Ovary (tissue), 9 donors: Measurements from ENCODE around the gene NF1. TPM values are rescaled to one million over a fixed set of nuclear protein-coding genes. Genes with fewer than 3 reads are reported as not detected.

ENCODE experiments used
- DNase-seq, 5 donors: peaks; one replicate each; pipeline ENCODE4 v3.0.0-alpha.2; 2019 to 2020
- H3K27ac ChIP-seq, 2 donors: fragments of 200-600 bp; one replicate each; pipeline versions ENCODE4 v1.5.1 to v1.8.0; 2019 to 2022
- H3K27me3 ChIP-seq: fragments of 200-600 bp; one replicate; pipeline ENCODE4 v1.8.0; 2022
- H3K36me3 ChIP-seq: fragments of 200-600 bp; sonication (generic); one replicate; pipeline ENCODE4 v1.5.1; 2019
- H3K4me1 ChIP-seq: one replicate; pipeline ENCODE4 v1.8.1; 2013; ENCODE audit warnings: mild to moderate bottlenecking, moderate library complexity; ENCODE audit not compliant: insufficient read depth
- H3K4me3 ChIP-seq: fragments of 200-600 bp; sonication (generic); one replicate; pipeline ENCODE4 v1.5.1; 2017
- H3K9me3 ChIP-seq, 2 donors: fragments of 200-600 bp in 1 of 2; sonication (generic) in 1 of 2; one replicate each; pipeline versions ENCODE4 v1.5.1 to v1.8.1; 2013 to 2019; ENCODE audit warnings: mild to moderate bottlenecking in 1 of 2, moderate library complexity in 1 of 2
- EP300 ChIP-seq: sonication (generic); formaldehyde crosslinking; IDR thresholded peaks from one replicate; pipeline ENCODE4 v1.6.1; 2017; ENCODE audit warnings: antibody characterized with exemption
- POLR2A ChIP-seq: fragments of 450-650 bp; IDR thresholded peaks from one replicate; pipeline ENCODE4 v1.6.1; 2017; ENCODE audit warnings: antibody characterized with exemption, mild to moderate bottlenecking, moderate library complexity
- WGBS, 3 donors: extraction: QIAGEN DNeasy Blood & Tissue Kit in 1 of 3; methylation state at CpG; one replicate each; pipeline versions ENCODE4 v1.1.5 to v1.1.7; 2013 to 2017; 5-methylcytosine and 5-hydroxymethylcytosine counted together
- intact Hi-C, 4 donors: fragments of 100-400 bp; cut with DNase I; formaldehyde crosslinking; loops; one replicate each; pipeline versions ENCODE4 v1.11.0 to v1.15.1; 2022 to 2023
- polyA plus RNA-seq, 2 donors: library from polyadenylated mRNA; stranded (reverse); fragments of 200-250 nt in 1 of 2; fragments of 350-450 nt in 1 of 2; fragmentation: Illumina TruSeq in 1 of 2; extraction: RNeasy Lipid Tissue Mini Kit (QIAGEN cat#74804) in 1 of 2; gene quantifications; one replicate each; pipeline ENCODE4 v1.2.3, GENCODE V29; 2013 to 2014
- total RNA-seq, 7 donors: library from RNA; depleted of rRNA in 2 of 7; stranded (reverse); fragments of >200 nt in 2 of 7; fragmentation: NEBNext Ultra II Directional in 3 of 7; extraction: Animal tissue kit (Norgen Biotek cat#: 25700) in 3 of 7; gene quantifications; one replicate each; pipeline versions ENCODE4 v1.1.0 to v1.2.4, GENCODE V29; 2016 to 2023
- TF ChIP-seq, protein P1 (sequence below), 3 donors: fragments of 450-650 bp in 2 of 3; fragments of 200-600 bp in 1 of 3; IDR thresholded peaks; one replicate each; pipeline versions ENCODE4 v1.5.1 to v1.8.0; 2016 to 2022; ENCODE audit warnings: antibody characterized with exemption in 3 of 3, mild to moderate bottlenecking in 1 of 3
- donor health status: DM: no; HTN: no; CAD: no; lungs with moderate emphysema.
- donor health status: DM: no; HTN: no; CAD: no.
- donor health status: Bipolar disorder and iron deficiency.
- donor health status: DM: yes; HTN: yes; CAD: no.
- donor health status: DM: no; HTN: no; CAD: no.
- donor health status: DM: yes; HTN: yes; CAD: no.

Gene NF1
- total and polyA plus RNA-seq, 9 donors, result 11.1 to 62.0 (median 57.0) TPM

GRCh38 chr17:31388770-31389656 is 294.2 kb downstream of the NF1 start:
- intact Hi-C loops, result no loop called here

GRCh38 chr17:31389657-31390381 is 295.0 kb downstream of the NF1 start:
- no peak overlapping the region for H3K27ac ChIP-seq
- no peaks in the 10 kb centered on the region for H3K27me3 ChIP-seq

More at GRCh38 chr17:31388770-31389656, 294.2 kb downstream of the NF1 start:
- TF ChIP-seq, protein P1, sequence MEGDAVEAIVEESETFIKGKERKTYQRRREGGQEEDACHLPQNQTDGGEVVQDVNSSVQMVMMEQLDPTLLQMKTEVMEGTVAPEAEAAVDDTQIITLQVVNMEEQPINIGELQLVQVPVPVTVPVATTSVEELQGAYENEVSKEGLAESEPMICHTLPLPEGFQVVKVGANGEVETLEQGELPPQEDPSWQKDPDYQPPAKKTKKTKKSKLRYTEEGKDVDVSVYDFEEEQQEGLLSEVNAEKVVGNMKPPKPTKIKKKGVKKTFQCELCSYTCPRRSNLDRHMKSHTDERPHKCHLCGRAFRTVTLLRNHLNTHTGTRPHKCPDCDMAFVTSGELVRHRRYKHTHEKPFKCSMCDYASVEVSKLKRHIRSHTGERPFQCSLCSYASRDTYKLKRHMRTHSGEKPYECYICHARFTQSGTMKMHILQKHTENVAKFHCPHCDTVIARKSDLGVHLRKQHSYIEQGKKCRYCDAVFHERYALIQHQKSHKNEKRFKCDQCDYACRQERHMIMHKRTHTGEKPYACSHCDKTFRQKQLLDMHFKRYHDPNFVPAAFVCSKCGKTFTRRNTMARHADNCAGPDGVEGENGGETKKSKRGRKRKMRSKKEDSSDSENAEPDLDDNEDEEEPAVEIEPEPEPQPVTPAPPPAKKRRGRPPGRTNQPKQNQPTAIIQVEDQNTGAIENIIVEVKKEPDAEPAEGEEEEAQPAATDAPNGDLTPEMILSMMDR (IDR thresholded peaks at IDR 0.05), result no peak
- TF ChIP-seq POLR2A (no peak), EP300 (no peak)
- Histone ChIP-seq H3K4me1 (no peaks in the 10 kb centered on the region), H3K36me3 (no peaks in the 10 kb centered on the region), H3K9me3 (no peaks in the 10 kb centered on the region), H3K27me3 (no peaks in the 10 kb centered on the region), H3K4me3 (no peak overlapping the region), H3K27ac (no peak overlapping the region)
- 49 to 60% (median 53%) methylated on average over 16 to 18 of the region's 18 CpGs for WGBS, 3 donors
- no peak for DNase-seq

DNA sequence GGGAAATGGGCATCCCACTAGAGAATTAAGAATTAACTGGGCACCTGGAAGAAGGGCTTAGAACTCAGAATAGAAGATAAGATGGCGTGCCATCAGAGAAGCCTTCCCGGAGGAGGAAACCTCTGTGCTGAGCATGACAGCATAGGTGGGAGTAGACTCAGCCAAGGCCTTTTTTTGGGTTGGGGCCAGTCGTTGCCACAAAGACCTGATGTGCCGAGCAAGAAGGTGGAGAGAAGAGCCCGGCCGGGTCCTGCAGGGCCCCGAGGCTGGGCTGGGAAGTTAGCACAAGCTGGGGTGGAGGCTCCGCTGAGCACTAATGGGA is 295.6 kb downstream of the NF1 start:
- no peak overlapping the region for H3K4me3 ChIP-seq
- no peaks in the 10 kb centered on the region for H3K36me3 ChIP-seq
- TF ChIP-seq EP300 (no peak), POLR2A (no peak)
- TF ChIP-seq, protein P1 (IDR thresholded peaks at IDR 0.05), result no peak
- no peaks in the 10 kb centered on the region for H3K9me3 ChIP-seq
- no peaks in the 10 kb centered on the region for H3K4me1 ChIP-seq
- DNase-seq, result peak in 1 of 5 donors; percentile 8
- H3K27me3 ChIP-seq, result no peaks in the 10 kb centered on the region
- no peak overlapping the region for H3K27ac ChIP-seq
- WGBS, 3 donors, result 60 to 80% (median 78%) methylated on average over 8 of the region's 8 CpGs
- intact Hi-C loops, result no loop called here

More at GRCh38 chr17:31389657-31390381, 295.0 kb downstream of the NF1 start:
- Histone ChIP-seq H3K9me3 (no peaks in the 10 kb centered on the region), H3K4me3 (no peak overlapping the region), H3K36me3 (no peaks in the 10 kb centered on the region), H3K4me1 (no peaks in the 10 kb centered on the region)
- TF ChIP-seq, protein P1 (IDR thresholded peaks at IDR 0.05), result no peak
- TF ChIP-seq POLR2A (no peak), EP300 (no peak)
- 50 to 61% (median 58%) methylated on average over 22 of the region's 22 CpGs for WGBS, 3 donors
- intact Hi-C loops, result no loop called here
- DNase-seq, result peak in 1 of 5 donors; percentile 10

- Histone ChIP-seq H3K27me3 (no peaks in the 10 kb centered on the region), H3K9me3 (no peaks in the 10 kb centered on the region), H3K4me3 (peak overlapping the region; percentile 23), H3K4me1 (no peaks in the 10 kb centered on the region), H3K27ac (no peak overlapping the region), H3K36me3 (no peaks in the 10 kb centered on the region)
- DNase-seq, result peak in 1 of 5 donors; percentile 23
- no peak for TF ChIP-seq POLR2A
- no peak for TF ChIP-seq EP300
- TF ChIP-seq, protein P1 (IDR thresholded peaks at IDR 0.05), result no peak
- intact Hi-C loops, result no loop called here
- WGBS, 3 donors, result 7 to 13% (median 9%) methylated on average over 43 to 56 of the region's 56 CpGs
Observed at GRCh38 chr17:31390748-31391495, 296.1 kb downstream of the NF1 start.
